ENCODE measurements around the gene C2CD2L. TPM values are rescaled to one million over a fixed set of nuclear protein-coding genes. Genes with fewer than 3 reads are reported as not detected.
A peak's percentile ranks its signal among the peaks of the same experiment; 100 is the strongest.

C2CD2L gene
- total and polyA plus RNA-seq, 2 of the 13 experiments (the other 11 are each of a cell fraction or from before 2014, with no cell fraction given), result 3.7 to 5.5 TPM

- TF ChIP-seq ZNF672 (CRISPR knock-in tag; IDR thresholded peaks at IDR 0.05), result no peak
- 0 out of 2 replicates have a peak, but pooled peaks have one; percentile 64 for TF ChIP-seq CREBL2 (CRISPR knock-in tag; IDR thresholded peaks at IDR 0.05; ENCODE audit: borderline replicate concordance)
- TF ChIP-seq MZF1 (CRISPR knock-in tag; IDR thresholded peaks at IDR 0.05; ENCODE audit: borderline replicate concordance), result no peak
- TF ChIP-seq HHEX (CRISPR knock-in tag; IDR thresholded peaks at IDR 0.05), result no peak
- 0 out of 2 replicates have a peak, but pooled peaks have one; percentile 30 for TF ChIP-seq ZNF619 (CRISPR knock-in tag; IDR thresholded peaks at IDR 0.05)
- TF ChIP-seq ZBTB10 (CRISPR knock-in tag; IDR thresholded peaks at IDR 0.05; ENCODE audit: borderline replicate concordance), result no peak
- 0 out of 2 replicates have a peak, but pooled peaks have one; percentile 9 for TF ChIP-seq ZBTB33 (CRISPR knock-in tag; IDR thresholded peaks at IDR 0.05)
- no peak for TF ChIP-seq PLSCR1 (CRISPR knock-in tag; IDR thresholded peaks at IDR 0.05; ENCODE audit: borderline replicate concordance)
- TF ChIP-seq MIER2 (CRISPR knock-in tag; IDR thresholded peaks at IDR 0.05), result no peak; the same call in 1 of the 2 replicates
- no peak for TF ChIP-seq SRSF4 (IDR thresholded peaks at IDR 0.05; ENCODE audit: low read depth, low read length, poor library complexity, severe bottlenecking)
- no peak for TF ChIP-seq ZNF354B (CRISPR knock-in tag; IDR thresholded peaks at IDR 0.05)
- peak; percentile 59; the same call in 1 of the 2 replicates for TF ChIP-seq ZNF317 (CRISPR knock-in tag; IDR thresholded peaks at IDR 0.05)
- TF ChIP-seq NR0B2 (CRISPR knock-in tag; IDR thresholded peaks at IDR 0.05), result peak; percentile 89
- peak; percentile 29; the same call in 1 of the 2 replicates for TF ChIP-seq PRDM10 (CRISPR knock-in tag; IDR thresholded peaks at IDR 0.05; ENCODE audit: low read depth)
- TF ChIP-seq SIX4 (CRISPR knock-in tag; IDR thresholded peaks at IDR 0.05), result no peak
These were observed 22.3 kb upstream of the C2CD2L start, which contains the start of gene HMBS (continued) for GRCh38 chr11:119084663-119085436.

Measured in HepG2 (cell line).